ENCODE results near the gene CCDC81.
A peak's percentile ranks its signal among the peaks of the same experiment; 100 is the strongest.

CCDC81 gene

DNA sequence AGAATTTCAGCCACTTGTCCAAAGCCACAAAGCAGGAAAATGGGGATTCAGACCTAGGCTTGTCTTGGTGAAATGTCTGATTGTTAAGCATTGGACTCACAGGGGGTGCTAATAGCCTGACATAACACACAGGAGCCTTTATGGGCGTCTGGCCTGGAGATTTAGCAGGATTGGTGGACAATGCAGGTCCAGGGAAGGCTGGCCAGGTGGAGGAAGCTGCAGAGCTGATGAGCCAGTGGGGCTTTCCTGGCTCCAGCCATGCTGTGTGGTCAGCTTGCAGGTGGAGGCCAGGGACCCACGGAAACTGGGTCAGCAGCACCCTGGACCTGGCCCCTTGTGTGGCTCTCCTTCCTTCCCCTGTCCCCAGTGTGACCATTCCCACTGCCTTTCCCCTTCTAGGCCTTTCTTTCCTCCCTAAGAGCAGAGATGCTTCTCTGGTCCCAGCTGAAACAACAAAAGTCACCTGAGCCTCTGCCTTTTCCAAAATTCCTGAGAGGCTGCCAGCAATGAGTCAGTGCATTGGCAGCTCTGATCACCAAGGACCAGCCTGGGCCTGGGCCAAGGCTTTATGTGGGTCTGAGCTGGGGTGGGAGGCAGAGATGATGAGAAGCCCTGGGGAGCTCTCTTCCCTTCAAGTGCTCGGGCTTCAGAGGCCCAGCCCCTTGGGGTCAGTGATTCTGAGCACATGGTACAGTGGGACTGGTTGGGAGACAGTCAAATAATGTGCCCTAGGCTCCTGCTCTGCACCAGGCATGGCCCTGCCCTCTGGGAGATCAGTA is 85.2 kb downstream of the CCDC81 start:
- no peak overlapping the region for H3K4me3 ChIP-seq
- peak overlapping the region in 16 of 21 experiments; percentile 4 to 81 (median 46) for H3K27ac ChIP-seq

DNA sequence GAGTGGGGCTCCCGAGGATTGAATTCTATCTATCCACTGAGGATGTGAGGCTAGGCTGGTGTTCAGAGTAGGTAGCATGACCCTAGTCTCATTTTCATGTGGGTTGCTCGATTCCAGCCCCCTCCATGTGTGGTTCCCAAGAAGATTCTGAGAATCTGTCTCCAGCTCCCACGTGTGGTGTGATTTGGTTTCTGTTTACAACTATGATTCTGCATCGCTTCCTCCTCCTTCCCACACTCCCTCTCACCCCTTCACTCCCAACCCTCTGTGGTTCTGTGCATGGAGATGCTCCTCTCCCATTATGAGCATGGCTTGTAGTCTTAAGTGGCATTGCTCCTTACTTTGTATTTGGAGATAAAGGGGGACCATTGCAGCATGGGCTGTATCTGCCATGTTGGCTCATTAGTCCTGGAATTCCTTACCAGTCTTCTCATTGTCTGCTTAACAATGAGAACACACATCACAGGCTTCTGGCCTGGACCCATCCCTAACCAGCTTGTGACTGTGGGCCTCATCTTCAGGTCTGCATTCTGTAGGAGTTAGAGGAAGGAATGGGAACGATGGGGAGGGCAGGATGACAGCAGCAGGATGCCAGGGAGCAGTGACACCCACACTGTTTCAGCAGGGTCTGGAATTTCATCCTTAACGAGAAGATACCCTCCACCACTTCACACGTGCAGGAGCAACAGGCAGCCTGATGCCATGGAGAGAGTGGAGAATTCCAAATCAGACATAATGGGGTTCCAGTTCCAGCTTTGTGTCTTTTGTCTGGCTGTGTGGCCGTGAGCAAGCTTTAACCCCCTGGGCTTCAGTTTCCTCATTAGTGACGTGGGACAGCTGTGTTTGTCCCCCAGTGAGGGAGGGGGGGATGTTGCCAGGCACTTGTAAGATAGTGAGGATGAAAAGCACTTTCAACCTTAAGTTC is 86.0 kb downstream of the CCDC81 start:
- Histone ChIP-seq H3K4me3 (no peak overlapping the region), H3K27ac (peak overlapping the region in 11 of 21 experiments; percentile 17 to 81 (median 45))

DNA sequence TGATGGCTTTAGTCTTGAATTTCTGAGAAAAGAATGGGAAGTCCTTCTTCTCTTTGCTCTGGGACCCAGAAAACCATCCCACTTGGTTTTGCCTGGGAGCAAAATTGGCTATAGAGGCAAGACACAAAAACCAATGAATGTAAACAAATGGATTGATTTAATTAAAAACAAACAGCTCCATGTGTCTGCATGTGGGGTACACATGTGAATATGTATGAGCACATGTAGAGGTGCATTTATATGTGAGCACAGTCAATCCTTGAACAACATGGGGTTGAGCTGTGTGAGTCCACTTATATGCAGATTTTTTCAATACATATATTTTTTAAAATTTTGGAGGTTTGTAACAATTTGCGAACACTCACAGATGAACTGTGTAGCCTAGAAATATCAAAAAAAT is 87.2 kb downstream of the CCDC81 start:
- peak overlapping the region in 1 of 21 experiments; percentile 55 for H3K27ac ChIP-seq

DNA sequence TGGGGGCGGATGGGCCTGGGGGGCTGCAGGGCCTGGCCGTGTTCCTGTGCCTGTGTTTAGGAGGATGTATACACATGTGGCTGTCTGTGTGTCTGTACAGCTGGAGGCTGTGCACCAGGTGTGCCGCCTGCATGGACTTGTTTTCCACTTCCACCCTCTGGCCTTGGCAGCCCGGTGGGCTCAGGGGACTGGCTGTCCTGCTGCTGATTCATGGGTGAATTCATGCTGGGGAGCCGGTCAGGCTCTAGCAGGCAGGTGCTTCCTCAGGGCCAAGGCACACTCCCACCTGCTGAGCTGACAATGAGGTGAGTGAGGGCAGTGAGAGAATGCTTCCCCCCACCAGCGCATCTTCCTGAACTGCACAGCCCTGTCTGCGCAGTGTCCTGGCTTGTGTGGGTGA is 88.4 kb downstream of the CCDC81 start:
- H3K27ac ChIP-seq = no peak overlapping the region
- H3K4me3 ChIP-seq = no peak overlapping the region

More for the DNA sequence above, 87.2 kb downstream of the CCDC81 start:
- no peak overlapping the region for H3K4me3 ChIP-seq

DNA sequence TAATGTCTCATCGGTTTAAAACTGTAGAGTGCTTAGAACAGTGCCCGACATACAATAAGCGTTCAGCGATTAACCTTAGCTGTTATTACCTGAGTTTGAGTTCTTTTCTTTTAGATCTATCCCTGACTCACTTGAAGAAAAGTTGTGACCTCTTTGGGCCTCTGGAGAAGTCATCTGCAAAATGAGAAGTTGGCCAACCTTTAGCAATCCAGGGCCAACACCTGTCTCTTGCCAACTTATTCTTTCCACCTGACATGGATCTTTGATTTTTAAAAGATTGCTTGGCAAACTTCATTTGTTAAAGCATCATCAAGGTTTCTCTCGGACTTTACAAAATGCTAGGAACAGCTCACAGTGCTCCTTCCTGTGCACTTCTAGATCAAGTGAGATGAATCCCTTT is 89.3 kb downstream of the CCDC81 start:
- no peak overlapping the region for H3K27ac ChIP-seq

DNA sequence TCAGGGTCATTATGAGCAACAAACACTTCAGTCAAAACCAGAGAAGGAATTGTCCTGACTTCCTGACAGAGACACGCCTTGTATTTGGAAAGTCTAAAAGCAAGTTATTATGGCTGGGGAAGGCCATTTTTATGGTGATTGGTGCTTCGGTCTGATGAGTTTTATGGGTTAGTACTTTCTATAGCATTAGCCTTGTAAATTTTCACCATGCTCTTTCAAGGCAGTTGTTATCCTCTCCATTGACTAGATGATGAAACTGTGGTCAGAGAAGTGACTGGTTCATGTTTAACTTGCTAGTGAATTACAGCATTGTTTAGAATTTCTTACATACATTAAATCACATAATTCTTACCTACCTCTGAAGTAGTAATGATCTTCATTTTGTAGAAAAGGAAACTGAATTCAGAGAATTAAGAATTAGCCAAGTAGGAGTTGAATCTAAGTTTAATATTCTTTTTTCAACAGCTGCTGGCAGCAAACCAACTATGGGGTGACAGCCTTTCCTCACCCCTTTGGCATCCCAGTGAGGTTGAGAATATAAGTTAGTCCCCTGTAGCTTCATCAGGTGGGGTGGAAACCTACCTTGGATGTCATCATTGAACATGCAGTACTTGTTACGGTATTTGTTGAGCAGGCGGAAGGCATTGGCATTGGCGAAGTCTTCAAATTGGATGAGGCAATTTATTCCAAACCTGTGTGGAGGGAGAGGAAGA is 90.0 kb downstream of the CCDC81 start:
- Histone ChIP-seq H3K27ac (no peak overlapping the region), H3K4me3 (no peak overlapping the region)

More for the DNA sequence above, 89.3 kb downstream of the CCDC81 start:
- H3K4me3 ChIP-seq = no peak overlapping the region

DNA sequence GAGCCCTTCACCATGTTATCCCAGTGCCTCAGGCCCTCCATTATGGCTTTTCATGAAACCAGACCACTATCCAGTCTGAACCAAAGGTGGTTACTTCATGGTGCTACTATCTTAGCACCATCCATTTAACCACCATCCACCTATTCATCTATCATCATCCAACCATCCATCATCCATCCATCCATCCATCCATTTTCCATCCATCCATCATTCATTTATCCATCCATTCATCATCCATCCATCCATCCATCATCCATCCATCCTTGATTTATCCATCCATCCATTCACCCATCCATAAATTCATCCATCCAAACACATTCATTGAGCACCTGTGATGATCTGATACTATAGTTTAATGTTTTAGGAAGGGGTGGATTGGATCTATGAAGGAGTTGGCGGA is 93.5 kb downstream of the CCDC81 start:
- Histone ChIP-seq H3K4me3 (no peak overlapping the region), H3K27ac (no peak overlapping the region)

DNA sequence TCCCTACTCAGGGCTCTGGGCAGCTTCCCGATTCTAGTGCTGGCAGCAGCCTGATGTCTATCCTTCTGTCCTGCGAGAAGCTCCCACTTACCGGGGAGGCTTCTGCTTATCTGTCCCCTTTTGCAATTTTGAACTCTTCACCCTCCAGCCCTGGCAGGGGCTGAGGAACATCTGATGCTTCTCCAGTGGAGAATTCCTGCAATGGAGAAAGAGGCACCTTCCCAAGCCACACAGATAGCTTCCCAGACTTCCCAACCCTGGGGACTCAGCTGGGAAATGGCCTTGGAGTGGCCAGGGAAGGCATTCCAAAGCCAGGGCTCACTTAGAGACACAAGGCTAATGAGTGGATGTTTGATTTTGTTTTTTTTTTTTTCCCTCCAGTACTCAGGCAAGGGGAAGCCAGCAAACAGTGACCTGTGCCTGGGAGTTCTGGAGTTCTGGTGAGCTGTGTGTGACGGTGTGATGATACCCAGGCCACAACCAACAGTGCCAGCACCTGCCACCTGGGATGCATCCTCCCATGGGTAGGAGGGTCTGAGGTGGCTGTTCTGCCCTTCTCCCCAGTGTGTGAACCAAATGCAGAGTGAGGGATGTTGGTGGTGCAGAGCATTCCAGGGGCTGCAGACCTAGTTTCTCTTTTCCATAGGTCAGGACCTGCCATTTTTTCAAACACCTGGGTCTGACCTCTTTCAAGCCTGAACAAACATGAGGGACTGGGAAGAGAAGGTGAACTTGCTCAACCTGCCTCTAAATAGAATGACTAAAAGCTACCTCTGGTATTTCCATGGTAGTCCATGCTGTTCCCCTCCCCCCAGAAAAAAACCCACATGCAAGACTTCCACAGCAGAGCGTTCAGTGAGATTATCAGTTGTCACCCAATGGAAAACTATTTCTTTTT is 95.1 kb downstream of the CCDC81 start:
- no peak overlapping the region for H3K4me3 ChIP-seq
- no peak overlapping the region for H3K27ac ChIP-seq

Data from skin epidermis (tissue), 12 donors.